ENCODE measurements around the gene MACROD2. TPM values are rescaled to one million over a fixed set of nuclear protein-coding genes. Genes with fewer than 3 reads are reported as not detected.
"Not testable (repeated sequence)": the region's sequence is repeated elsewhere in the genome, so short reads cannot be mapped to it uniquely, and the experiment has no call there.

The MACROD2 gene
- polyA plus RNA-seq, 5 donors: 5.3 to 8.3 (median 8.1) TPM

DNA sequence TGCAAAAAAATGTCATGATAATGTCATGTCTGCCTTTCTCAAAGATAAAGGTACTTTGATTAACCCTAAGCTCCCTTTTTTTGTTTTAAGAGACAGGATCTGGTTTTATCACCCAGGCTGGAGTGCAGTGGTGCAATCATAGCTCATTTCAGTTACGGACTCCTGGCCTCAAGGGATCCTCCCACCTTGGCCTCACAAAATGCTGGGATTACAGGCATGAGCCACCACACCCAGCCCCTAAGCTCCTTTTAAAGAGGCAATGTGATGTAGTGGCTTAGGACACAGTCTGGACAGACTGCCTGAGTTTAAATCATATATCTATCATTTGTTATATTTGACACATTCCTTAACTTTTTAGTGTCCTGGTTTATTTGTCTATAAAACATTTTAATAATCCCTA lies 265.1 kb downstream of the MACROD2 start:
- DNase-seq: no peak

DNA sequence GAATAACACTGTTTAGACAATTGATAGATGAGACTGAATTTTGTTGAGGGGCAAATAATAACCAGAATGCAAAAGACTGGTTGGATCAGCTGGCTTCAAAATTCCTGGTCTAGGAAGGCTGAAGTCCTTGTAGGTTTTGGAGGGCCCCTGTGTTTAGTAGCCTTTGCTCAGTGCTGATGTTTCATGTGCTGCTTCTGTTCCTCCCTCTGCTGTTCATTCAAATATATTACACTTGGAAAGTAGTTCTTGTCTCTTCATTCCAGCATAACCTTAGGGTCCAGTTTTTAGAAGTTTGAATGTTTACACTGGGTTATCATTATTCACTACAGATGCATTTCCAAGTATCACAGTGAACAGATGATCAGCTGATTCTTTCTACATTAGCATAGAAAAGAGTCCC lies 269.6 kb downstream of the MACROD2 start:
- DNase-seq: no peak

DNA sequence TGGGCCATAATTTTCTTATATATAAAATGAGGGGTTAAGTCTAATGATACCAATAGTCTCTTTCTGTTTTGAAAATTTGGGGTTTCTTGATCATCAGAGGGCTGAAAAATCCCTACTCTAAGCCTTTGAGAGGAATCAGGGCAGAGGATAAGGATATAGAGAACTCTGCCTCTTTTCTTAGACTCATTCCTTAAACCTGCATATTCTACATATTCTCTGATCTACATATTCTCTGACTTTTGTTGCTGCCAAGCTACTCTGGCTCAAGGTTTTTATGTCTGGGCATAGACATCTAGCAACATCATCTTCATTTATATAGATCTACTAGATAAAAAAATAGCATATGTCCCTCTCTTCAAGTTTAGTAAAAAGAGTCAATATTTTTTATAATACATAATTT lies 270.9 kb downstream of the MACROD2 start:
- no peak for DNase-seq

DNA sequence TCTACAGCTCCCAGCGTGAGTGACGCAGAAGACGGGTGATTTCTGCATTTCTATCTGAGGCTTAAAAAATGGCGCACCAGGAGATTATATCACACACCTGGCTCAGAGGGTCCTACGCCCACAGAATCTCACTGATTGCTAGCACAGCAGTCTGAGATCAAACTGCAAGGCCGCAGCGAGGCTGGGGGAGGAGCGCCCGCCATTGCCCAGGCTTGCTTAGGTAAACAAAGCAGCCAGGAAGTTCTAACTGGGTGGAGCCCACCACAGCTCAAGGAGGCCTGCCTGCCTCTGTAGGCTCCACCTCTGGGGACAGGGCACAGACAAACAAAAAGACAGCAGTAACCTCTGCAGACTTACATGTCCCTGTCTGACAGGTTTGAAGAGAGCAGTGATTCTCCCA lies 275.4 kb downstream of the MACROD2 start:
- DNase-seq: not testable (repeated sequence)

DNA sequence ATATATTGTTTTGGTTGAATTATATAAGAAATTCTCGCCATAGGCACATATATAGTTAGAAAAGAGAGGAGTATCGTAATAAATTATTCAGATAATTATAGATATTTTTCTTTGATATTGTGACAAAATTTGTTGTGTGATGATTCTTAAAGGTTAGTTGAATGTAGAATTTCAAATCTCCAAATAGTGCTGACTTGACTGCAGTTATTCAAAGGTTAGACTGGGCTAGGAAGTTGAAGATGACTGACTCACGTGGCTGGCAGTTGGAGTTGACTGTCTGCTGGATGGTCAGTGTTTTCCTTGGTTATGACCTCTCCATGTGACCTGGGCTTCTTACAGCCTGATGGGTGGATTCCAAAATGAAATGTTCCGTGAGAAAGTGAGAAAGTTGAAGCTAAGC lies 286.8 kb downstream of the MACROD2 start:
- DNase-seq: no peak

DNA sequence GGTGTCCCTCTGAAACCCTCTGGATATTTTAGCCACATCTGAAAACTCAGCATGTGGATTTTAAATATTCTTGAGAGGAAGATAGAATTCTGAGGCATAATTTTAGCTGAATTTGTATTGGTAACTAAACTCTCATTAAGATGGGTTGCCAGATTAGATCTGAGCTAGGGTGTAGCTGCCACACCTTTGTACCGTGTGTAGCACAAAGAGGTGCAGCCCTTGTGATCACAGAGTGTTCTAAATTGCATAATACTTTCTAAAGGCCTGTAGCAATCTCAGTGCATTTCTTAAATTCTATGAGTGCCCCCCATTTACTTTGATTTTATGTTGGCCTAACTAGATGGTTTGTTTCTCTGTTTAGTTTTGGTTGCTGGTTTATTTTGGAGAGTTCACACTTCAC lies 289.1 kb downstream of the MACROD2 start:
- no peak for DNase-seq

DNA sequence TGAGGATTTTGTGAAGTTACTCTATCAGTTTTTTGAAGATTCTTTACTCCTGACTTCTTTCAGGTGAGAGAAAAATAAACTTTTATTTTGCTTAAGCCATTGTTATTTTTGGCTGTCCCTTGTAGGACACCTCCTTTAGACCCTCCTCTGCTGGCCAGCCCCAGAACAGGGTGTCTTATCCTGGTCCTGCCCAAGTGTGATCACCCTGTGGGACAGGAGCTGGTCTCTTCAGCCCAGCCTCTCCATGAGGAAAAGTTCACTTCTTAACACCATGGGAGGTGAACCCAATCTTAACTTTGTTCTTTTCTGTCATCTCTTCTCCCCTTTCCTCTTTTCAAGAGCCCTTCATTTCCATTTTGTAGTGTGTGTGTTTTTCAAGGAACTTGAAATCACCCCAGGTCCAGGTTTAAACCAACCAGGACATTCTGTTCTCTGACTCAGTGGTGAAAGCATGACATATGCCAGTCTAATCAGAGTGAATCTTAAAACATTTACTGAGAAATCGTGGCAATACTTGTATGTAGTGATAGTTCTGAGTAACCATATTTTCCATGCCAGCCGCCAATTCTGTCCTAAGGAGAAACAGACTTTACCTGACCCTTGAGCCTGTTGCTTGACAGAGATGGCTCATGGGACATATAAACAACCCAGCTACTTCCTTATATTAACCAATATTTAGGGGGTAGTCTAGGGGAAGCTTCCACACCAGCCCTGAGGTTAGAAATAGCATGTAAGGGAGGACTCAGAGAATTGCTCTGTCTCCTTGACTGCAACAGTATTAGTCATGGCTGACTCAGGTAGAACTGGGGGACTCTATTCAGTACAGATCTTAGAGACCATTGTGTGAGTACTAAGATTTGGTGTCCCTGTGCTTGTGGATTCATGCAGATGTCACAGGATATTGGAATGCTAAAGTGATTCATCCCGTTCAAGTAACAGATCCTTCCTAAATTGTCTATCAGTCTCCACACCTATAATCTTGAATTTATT lies 293.3 kb downstream of the MACROD2 start:
- no peak for DNase-seq

DNA sequence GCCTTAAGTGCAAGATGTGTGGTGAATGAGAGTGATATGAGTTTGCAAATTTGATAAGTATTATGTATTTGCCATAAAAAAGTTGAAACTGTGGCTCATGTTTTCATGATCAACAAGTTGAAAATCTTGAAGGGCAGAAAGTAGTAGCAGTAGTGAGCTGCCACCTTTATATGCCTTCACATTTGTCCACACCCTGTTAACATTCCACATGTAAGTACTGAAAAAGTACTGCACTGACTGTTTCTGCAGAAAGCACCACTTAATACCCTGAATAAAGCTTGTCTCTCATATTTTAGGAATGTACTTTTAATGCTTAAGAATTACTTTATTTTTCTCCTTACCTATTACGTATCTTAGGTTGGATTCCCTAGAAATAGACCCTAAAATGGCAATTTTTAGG lies 296.2 kb downstream of the MACROD2 start:
- DNase-seq: no peak

DNA sequence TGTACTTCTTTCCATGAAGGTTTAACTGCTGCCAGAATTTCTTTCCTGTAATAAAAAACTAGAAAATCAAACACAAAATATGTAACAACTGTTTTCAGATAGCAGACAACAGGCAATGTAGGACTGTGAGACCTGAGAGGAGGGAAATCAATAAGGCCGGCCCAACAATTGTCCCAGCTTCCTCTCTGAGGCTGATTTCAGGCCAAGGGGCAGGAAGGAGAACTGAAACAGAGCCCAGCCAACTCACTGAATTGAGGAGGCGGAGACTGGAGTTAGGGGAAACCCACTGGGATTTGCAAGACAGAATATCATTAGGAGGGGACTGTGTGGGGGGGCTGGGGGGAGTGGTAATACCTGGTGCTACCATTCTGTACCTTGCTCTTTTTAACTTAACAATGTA lies 299.9 kb downstream of the MACROD2 start:
- no peak for DNase-seq

DNA sequence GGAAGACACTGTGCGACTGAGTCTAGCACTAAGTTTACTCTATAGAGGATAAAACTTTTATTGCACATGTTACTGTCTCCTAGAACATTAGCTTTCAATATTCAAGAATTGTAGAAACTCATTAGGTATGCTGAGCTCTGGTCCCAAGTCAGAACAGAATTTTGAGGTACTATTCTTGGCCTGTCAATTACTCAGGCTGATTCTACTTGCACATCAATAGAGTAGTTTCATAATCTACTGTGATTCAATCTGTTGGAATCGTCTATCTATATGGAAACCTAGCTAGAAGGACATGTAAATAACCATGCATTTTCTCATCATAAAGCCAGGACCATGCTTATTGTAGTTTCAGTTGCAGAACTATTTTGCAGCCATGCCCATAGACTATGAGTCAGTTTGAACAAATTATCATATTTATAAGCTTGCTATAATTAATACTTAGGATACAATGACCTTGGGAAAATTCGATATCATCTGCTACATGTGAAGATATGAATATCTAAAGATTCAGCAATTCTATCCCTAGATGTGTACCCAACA lies 300.5 kb downstream of the MACROD2 start:
- no peak for DNase-seq

DNA sequence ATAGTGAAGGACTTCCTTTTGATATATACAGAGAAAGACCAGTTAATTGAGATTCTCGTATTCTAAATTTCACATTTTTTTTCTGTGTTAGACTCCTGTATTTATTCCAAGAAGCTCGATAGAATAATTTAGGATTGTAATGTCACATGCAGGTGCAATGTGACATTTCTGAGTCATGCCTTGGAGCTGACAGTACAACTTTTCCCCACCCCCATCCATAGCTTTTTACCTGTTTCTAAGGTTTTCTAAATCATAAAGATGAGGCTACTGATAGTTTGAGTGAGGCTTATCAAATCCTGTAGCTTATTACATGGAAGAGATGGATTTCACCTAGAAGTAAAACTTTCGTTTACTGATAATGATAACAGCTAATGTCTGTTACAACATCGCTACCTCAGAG lies 304.5 kb downstream of the MACROD2 start:
- no peak for DNase-seq

DNA sequence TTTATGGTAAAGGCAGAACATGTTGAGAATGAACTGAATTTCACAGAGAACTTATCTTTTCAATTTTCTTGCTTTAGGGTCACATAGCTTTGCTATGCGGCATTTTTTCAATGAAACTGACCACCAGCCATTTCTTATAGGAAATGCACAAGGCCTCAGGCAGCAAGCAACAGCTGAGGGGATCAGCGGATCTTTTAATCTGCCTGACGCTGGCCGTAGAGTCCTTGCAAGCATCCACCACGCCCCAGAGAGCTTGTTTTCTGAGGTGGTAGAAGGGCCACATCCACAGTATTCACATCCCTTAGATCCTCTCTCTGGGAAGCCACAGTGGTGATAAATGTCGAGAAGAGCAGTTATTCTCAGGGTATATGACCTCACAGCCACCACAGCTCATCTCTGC lies 307.8 kb downstream of the MACROD2 start:
- DNase-seq: no peak

DNA sequence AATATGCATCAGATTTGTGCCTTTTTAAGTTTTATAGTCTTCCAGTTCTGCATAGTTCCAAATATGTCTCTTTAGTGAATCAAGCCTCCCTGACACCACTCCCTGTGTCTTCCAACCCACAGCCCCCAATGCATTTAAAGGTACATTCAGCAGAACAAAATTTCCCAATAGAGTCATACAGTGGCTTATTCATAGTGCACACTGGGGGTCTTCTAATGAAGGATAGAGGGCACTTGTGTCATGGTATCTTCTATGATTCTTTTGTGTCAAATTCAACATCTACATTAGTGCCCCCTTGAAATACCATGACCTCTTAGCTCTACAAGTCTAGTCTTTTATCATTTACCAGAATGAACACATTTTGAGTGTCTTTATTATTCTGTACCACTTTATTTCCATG lies 308.3 kb downstream of the MACROD2 start:
- DNase-seq: no peak

DNA sequence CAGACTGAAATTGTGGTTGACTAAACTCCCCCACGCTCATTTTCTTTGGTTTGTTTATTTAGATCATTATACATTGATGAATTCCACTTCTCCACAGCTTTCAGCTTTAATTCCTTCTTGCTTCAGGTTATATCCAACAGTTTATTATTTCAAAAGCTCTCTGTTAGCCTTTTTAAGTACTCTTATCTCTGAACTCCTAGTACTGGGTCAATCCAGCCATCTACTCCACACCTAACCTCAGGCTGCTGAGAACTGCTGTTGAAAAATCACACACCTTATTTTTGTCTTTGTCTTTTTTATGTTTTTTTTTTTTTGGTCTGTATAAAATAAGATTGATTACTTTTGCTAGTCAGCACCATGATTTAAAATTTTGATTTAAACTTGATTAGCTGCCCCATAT lies 309.2 kb downstream of the MACROD2 start:
- DNase-seq: no peak

DNA sequence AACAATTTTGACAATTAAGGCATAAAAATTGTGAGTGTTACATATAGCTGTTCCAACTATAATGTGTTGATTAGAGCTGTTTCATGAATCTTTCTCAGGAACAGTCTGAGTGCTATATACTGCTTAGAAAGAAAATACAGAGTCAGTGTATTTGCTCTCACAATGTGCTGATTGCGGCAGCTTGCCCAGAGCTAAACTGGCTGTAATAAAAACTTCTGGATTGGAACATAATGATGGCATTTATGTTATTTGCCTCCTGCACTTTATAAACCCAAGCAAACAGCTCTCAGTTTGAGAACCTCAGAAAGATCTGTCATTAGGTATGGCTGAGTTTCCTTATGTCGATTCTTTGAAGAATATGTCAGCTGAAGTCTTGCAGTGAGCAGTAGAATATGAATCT lies 312.6 kb downstream of the MACROD2 start:
- no peak for DNase-seq

DNA sequence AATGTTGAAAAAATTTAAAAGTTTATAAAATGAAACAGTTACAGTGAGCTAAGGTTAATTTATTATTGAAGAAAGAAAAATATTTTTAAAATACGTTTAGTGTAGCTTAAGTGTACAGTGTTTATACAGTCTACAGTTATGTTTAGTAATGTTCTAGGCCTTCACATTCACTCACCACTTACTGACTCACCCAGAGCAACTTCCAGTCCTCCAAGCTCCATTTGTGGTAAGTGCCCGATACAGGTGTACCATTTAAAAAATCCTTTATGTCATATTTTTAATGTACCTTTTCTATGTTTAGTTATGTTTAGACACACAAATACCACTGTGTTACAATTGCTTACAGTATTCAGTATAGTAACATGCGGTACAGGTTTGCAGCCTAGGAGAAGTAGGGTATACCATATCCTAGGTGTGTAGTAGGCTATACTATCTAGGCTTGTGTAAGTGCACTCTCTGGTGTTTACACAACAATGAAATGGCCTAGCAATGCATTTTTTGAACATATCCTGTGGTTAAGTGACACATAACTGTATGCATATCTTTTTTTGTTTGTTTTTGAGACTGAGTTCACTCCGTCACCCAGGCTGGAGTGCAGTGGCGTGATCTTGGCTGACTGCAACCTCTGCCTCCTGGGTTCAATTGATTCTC lies 315.8 kb downstream of the MACROD2 start:
- no peak for DNase-seq

DNA sequence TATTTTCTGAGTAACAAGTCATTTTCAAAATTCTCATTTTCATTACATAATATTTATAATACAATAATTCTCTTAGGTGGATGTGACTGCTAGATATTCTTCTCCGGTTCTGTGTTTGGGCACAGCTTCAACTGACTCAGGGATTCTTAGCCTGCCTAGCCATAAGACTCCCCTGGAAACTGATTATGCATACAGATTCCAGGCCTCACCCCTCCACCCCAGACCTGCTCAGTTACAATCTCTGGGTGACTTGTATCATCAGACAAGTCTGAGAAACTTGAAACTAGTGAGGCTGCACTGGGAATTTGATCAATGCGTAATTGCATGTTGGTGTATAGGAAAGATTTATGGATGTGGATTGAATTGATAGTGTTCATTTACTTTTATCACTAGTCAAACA lies 316.7 kb downstream of the MACROD2 start:
- no peak for DNase-seq

DNA sequence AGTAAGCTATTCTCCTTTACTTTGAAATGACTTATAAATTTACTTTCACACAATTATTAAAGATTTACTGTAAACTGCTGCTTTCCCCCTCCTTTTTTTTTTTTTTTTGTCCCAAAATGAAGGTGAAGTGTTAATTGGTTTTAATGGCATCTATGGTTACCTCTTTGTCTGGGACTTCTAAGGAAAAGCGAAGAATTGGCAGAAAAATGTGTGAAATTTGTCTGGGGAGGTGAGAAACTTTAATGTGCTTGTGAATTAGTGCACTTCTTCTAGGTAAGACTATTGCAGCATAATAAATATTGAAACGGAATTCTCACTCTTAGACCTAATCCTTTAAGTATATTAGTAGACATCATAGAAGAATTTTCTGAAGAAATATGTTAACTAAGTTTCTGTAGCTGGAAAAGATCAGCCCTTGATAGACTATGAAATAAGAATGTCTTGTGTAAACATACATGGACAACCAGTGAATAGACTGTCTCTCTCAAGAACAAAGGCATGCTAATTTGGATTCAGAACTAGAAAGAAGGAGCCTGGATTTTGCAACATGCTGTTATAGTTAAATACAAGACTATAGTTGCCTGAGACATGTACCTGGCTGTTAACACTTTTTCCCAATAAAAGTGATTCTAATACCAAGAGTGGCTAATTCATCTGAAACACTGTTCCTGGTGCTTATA lies 318.2 kb downstream of the MACROD2 start:
- DNase-seq: no peak

DNA sequence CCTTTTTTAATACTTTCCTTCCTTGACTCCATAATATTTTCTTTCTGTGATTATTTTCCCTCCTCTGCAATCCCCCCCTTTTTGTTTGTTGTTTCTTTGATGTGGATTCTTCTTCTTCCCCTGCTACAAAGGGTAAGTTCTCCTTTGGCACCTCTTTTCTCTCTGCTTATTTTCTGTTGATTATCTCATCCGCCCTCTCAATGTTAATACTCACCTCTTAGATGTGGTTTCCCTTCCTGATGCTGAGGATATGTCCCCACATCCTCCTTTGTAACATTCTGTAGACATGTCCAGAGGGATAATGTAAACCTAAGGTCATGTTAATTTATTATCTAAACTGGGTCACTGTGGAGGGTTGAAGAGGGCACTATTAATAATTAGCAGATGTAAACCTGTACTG lies 324.4 kb downstream of the MACROD2 start:
- no peak for DNase-seq

DNA sequence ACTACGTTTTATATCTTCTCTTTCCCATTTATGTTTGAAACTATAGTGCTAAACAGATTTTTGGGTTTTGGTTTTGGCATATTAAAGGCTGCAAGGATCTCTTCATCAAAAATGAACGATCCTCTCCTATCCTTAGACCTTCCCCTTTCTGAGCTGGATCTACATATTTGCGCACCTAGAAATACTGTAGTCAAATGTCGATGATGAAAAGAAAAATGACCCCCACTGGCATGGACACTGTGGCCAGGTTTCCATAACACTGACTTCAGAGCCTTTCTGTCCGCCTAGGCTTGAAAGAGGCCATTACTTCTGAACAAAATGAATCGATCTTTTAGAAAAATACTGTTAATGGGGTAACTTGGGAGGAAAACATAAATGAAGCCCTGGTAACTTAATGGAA lies 336.3 kb downstream of the MACROD2 start:
- no peak for DNase-seq

DNA sequence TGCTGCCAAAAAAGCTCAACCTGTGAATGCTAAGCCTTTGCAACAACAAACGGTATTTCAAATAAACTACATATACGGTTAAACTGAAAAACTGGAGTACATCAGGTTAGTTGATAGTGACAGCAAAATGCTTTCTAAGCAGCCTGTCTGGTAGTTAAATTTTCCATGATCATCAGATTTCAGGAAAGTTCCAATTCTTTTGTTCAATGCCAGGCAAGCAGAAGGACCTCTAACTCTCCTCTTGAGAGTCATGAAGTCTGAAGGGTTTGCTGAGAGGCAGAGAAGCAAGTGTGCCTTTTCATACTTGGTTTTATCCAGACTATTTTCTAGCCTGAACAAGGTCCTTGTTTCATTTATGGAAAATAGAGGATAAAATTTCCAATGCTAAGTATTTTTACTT lies 337.6 kb downstream of the MACROD2 start:
- DNase-seq: no peak

DNA sequence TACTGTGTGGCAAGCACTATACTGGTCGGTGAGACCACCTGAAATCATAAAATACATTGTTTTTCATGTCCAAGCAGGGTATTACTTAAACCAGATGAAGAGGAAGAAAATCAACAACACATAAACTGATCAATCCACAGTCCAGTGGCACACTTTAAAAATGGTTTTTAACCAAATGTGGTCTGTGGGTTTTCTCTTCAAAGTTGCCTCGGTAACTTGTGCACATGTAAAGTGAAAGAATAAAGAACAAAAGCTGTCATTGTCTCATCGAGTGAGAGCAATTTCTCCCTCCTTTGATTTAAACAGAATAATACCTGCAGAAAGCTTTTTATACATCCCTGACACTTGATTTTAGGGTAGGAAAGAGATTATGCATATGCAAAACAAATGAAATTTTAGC lies 338.4 kb downstream of the MACROD2 start:
- no peak for DNase-seq
